ENCODE results near the gene GPR39. TPM values are rescaled to one million over a fixed set of nuclear protein-coding genes. Genes with fewer than 3 reads are reported as not detected.

GPR39 gene
- total and polyA plus RNA-seq, 2 donors (not counting 3 experiments of a cell fraction or from before 2014, with no cell fraction given), result 0.03 to 0.20 TPM

- CTCF ChIA-PET, result no interaction called here
- no peak overlapping the region for H3K27ac ChIP-seq (ENCODE audit: insufficient read depth, low read depth, low read length)
- intact Hi-C loops (cut with micrococcal nuclease), result no loop called here
- FAIRE-seq, result no peak
- POLR2A ChIA-PET, result no interaction called here
- H3K4me1 ChIP-seq (ENCODE audit: control insufficient read depth, extremely low read depth, insufficient read depth, low read length), result no peaks in the 10 kb centered on the region
- TF ChIP-seq CTCF (IDR thresholded peaks at IDR 0.05; ENCODE audit: extremely low read depth in 1 of 2, insufficient read depth in 1 of 2, low read depth in 1 of 2, low read length in 2 of 2) (no peak), MYC (IDR thresholded peaks at IDR 0.05; ENCODE audit: low read depth, low read length) (no peak), JUN (IDR thresholded peaks at IDR 0.05; ENCODE audit: borderline replicate concordance, insufficient read depth, insufficient read length, low read depth) (no peak), GATA2 (IDR thresholded peaks at IDR 0.05; ENCODE audit: insufficient read depth, insufficient read length, low read depth, low read length) (no peak), POLR2AphosphoS5 (IDR thresholded peaks at IDR 0.05; ENCODE audit: insufficient read depth, low read depth, low read length) (no peak), POLR2A (IDR thresholded peaks at IDR 0.05; ENCODE audit: low read depth, low read length) (no peak), FOS (IDR thresholded peaks at IDR 0.05; ENCODE audit: borderline replicate concordance, insufficient read depth, low read length) (no peak), EZH2 (IDR thresholded peaks at IDR 0.05; ENCODE audit: borderline replicate concordance, low read depth, low read length, severe bottlenecking) (no peak), MAX (IDR thresholded peaks at IDR 0.05; ENCODE audit: insufficient read depth, insufficient read length) (no peak)
- no peak overlapping the region for H3K9ac ChIP-seq (replicated peaks; ENCODE audit: extremely low read depth, insufficient read depth, low read length)
- no peak overlapping the region for H3K4me2 ChIP-seq (ENCODE audit: insufficient read depth, low read length)
- no TSS peak for BruUV-seq (replicated peaks)
- no peaks in the 10 kb centered on the region for H3K36me3 ChIP-seq (ENCODE audit: control insufficient read depth in 2 of 2, extremely low read depth in 1 of 2, insufficient read depth in 2 of 2, low read length in 2 of 2)
- H3K9me1 ChIP-seq (replicated peaks; ENCODE audit: control insufficient read depth, extremely low read depth, insufficient read depth, low read length), result no peaks in the 10 kb centered on the region
- H3K9me3 ChIP-seq (replicated peaks; ENCODE audit: control insufficient read depth, insufficient read depth, low read length), result no peaks in the 10 kb centered on the region
- no peak overlapping the region for H3K4me3 ChIP-seq (replicated peaks in 1 of 3; ENCODE audit: insufficient read depth in 1 of 3, low read depth in 1 of 3, low read length in 3 of 3)
- no peak for DNase-seq (ENCODE audit: low read depth, low spot score)
- no peaks in the 10 kb centered on the region for H3K27me3 ChIP-seq (ENCODE audit: control insufficient read depth in 2 of 2, insufficient read depth in 2 of 2, low read length in 2 of 2)
- no peaks in the 10 kb centered on the region for H4K20me1 ChIP-seq (replicated peaks; ENCODE audit: control insufficient read depth, extremely low read depth, insufficient read depth, low read length)
- H3K79me2 ChIP-seq (ENCODE audit: control insufficient read depth, insufficient read depth, low read length), result no peaks in the 10 kb centered on the region
- H2AFZ ChIP-seq (ENCODE audit: low read depth, low read length), result no peak overlapping the region
- dilution Hi-C loops (cut with MboI; ENCODE audit: extremely low pct_ligation_motif_present, low sequenced_read_pairs), result no loop called here
Observed at GRCh38 chr2:132588576-132588975, 172.0 kb downstream of the GPR39 start.
